ENCODE results near the gene USB1. TPM values are rescaled to one million over a fixed set of nuclear protein-coding genes. Genes with fewer than 3 reads are reported as not detected.

Gene USB1
- total RNA-seq, 1 experiment from 2014 or later: 73.1 TPM

DNA sequence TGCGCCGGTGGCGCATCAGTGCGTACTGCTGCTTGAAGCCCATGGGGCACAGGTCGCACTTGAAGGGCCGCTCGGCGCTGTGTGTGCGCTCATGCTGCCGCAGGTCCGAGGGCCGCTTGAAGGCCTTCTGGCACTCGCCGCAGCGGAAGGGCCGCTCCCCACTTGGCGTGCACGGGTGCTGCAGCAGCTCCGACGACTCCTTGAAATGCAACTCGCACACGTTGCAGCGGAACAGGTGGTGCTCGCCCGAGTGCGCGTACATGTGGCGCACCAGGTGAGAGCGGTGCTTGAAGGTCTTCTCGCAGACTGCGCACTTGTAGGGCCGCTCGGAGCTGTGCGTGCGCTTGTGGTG is 4.1 kb upstream of the USB1 start:
- POLR2A ChIA-PET: no interaction called here
- CTCF ChIA-PET: no interaction called here
- peaks cover 17 to 39% of the 10 kb centered on the region in 2 experiments; a peak in 3 of 4 replicates for H3K4me1 ChIP-seq (ENCODE audit: control insufficient read depth in 1 of 2, insufficient read depth in 2 of 2, low read length in 2 of 2)

More for the DNA sequence above, 4.1 kb upstream of the USB1 start:
- TF ChIP-seq, protein P1, sequence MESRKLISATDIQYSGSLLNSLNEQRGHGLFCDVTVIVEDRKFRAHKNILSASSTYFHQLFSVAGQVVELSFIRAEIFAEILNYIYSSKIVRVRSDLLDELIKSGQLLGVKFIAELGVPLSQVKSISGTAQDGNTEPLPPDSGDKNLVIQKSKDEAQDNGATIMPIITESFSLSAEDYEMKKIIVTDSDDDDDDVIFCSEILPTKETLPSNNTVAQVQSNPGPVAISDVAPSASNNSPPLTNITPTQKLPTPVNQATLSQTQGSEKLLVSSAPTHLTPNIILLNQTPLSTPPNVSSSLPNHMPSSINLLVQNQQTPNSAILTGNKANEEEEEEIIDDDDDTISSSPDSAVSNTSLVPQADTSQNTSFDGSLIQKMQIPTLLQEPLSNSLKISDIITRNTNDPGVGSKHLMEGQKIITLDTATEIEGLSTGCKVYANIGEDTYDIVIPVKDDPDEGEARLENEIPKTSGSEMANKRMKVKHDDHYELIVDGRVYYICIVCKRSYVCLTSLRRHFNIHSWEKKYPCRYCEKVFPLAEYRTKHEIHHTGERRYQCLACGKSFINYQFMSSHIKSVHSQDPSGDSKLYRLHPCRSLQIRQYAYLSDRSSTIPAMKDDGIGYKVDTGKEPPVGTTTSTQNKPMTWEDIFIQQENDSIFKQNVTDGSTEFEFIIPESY (IDR thresholded peaks at IDR 0.05; ENCODE audit: extremely low read depth, insufficient replicate concordance, low read length): no peak
- no peak for TF ChIP-seq EZH2 (IDR thresholded peaks at IDR 0.05)
- TF ChIP-seq ZNF274 (IDR thresholded peaks at IDR 0.05; ENCODE audit: low read depth, low read length): no peak
- TF ChIP-seq ELF1 (IDR thresholded peaks at IDR 0.05; ENCODE audit: borderline replicate concordance, low read depth): no peak
- no peak for TF ChIP-seq TCF7L2 (IDR thresholded peaks at IDR 0.05; ENCODE audit: borderline replicate concordance, extremely low read depth, insufficient read depth, insufficient read length)
- TF ChIP-seq SIN3A (IDR thresholded peaks at IDR 0.05; ENCODE audit: low read depth): no peak
- TF ChIP-seq ZFX (IDR thresholded peaks at IDR 0.05): no peak
- no peak for TF ChIP-seq SRF (IDR thresholded peaks at IDR 0.05; ENCODE audit: low read depth)
- no peak for TF ChIP-seq EGR1 (IDR thresholded peaks at IDR 0.05; ENCODE audit: low read depth)
- TF ChIP-seq MAX (IDR thresholded peaks at IDR 0.05): no peak
- TF ChIP-seq POLR2A (IDR thresholded peaks at IDR 0.05; ENCODE audit: borderline replicate concordance, extremely low read depth, insufficient read depth, insufficient read length): no peak
- RAD21 ChIA-PET (ENCODE audit: low non-redundant PET in 1 of 2, low total read pairs in 2 of 2, uncharacterized antibody in 2 of 2, unreplicated experiment in 2 of 2): no interaction called here
- Histone ChIP-seq H3K9ac (ENCODE audit: low read length) (no peak overlapping the region), H3K9me2 (ENCODE audit: insufficient read depth) (no peaks in the 10 kb centered on the region), H3K4me3 (replicated peaks in 1 of 2; ENCODE audit: low read depth in 1 of 2, low read length in 2 of 2) (no peak overlapping the region), H3K4me2 (ENCODE audit: low read length) (no peak overlapping the region), H2AFZ (ENCODE audit: low read depth, low read length, poor library complexity, severe bottlenecking) (no peak overlapping the region), H3K79me2 (ENCODE audit: insufficient read depth, low read length) (peaks cover 5% of the 10 kb centered on the region), H3K9me3 (ENCODE audit: control insufficient read depth in 1 of 2, insufficient read depth in 1 of 2, low read depth in 1 of 2, low read length in 2 of 2) (no peaks in the 10 kb centered on the region), H4K20me1 (ENCODE audit: insufficient read depth) (no peaks in the 10 kb centered on the region), H3K36me3 (ENCODE audit: control insufficient read depth in 1 of 2, insufficient read depth in 2 of 2, low read length in 2 of 2) (no peaks in the 10 kb centered on the region), H3K27me3 (ENCODE audit: insufficient read depth, low read length) (no peaks in the 10 kb centered on the region), H3K27ac (ENCODE audit: low read depth, low read length) (no peak overlapping the region)
- DNase-seq (ENCODE audit: low read depth, low spot score) (no peak), ATAC-seq (no peak)
- intact Hi-C loops (cut with micrococcal nuclease): no loop called here
- no TSS peak for BruUV-seq (replicated peaks)

Data from HCT116 (cell line).